Measurements from ENCODE around the gene PKLR. TPM values are rescaled to one million over a fixed set of nuclear protein-coding genes. Genes with fewer than 3 reads are reported as not detected.
A peak's percentile ranks its signal among the peaks of the same experiment; 100 is the strongest.

The PKLR gene
- total and polyA plus RNA-seq, 2 of the 8 experiments (the other 6 are each of a cell fraction or from before 2014, with no cell fraction given), result 2.3 to 7.5 TPM

DNA sequence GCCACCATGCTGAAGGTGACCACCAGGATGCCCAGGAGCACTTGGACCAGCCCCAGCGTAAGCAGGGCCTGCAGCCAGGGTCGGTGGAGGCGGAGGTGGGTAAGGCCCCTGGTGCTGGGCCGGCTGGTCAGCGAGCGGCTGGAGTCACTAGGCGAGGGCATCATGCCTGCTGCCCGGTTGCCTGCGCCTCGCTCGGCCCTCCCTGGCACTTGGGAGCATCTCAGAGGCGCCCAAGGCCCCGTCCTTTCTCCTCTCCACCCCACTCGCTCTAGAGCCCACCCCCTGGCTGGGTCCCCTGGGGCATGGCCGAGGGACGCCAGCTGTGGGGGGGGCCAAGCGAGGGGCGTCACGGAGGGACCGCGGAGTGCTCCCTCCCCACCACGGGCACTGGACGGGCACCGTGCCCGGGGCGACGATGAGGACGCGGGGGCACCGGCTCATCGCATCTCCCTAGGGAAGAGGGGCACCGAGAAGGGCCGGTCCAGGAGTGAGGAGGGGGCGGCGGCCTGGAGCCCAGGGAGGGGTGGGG lies 46.5 kb downstream of the PKLR start:
- Histone ChIP-seq H3K36me3 (ENCODE audit: control insufficient read depth in 2 of 4, insufficient read depth in 4 of 4, low read length in 3 of 4) (peaks cover 0 to 6% (median 2%) of the 10 kb centered on the region in 4 experiments; a peak in 2 of 8 replicates), H2BK12ac (ENCODE audit: low read depth, low read length) (0 out of 2 replicates have a peak overlapping the region, but pooled peaks have one; percentile 50), H3K79me1 (ENCODE audit: low read depth, low read length) (no peaks in the 10 kb centered on the region), H2AK5ac (ENCODE audit: low read depth, low read length) (peak overlapping the region; percentile 85; the same call in 1 of the 2 replicates), H3K23ac (ENCODE audit: insufficient read length) (no peak overlapping the region), H3K9ac (replicated peaks in 1 of 4; ENCODE audit: extremely low read depth in 1 of 4, low read depth in 3 of 4, low read length in 3 of 4) (peak overlapping the region in 2 of 4 experiments; percentile 14; a peak in 4 of 7 replicates), H2BK120ac (replicated peaks; ENCODE audit: low read depth, low read length) (no peak overlapping the region), H3K4me3 (ENCODE audit: extremely low read depth in 1 of 4, insufficient read depth in 2 of 4, low read depth in 3 of 4, low read length in 4 of 4) (peak overlapping the region; percentile 57 to 91 (median 76)), H3K4ac (replicated peaks; ENCODE audit: insufficient read length, low read depth, low read length) (peak overlapping the region; percentile 66), H2BK5ac (ENCODE audit: low read depth, low read length) (no peak overlapping the region), H4K20me1 (replicated peaks in 1 of 2; ENCODE audit: control insufficient read depth in 1 of 2, insufficient read depth in 2 of 2, low read length in 2 of 2) (peaks cover 0 to 6% of the 10 kb centered on the region in 2 experiments), H4K5ac (ENCODE audit: insufficient read length, low read depth, low read length) (no peak overlapping the region), H3K14ac (ENCODE audit: insufficient read length) (peak overlapping the region; percentile 21), H3K56ac (replicated peaks; ENCODE audit: insufficient read length, low read depth, low read length) (no peak overlapping the region), H3K9me3 (ENCODE audit: insufficient read depth in 2 of 2, low read depth in 1 of 2, low read length in 1 of 2) (no peaks in the 10 kb centered on the region), H2BK15ac (ENCODE audit: low read length) (peak overlapping the region; percentile 81; the same call in 1 of the 2 replicates), H3K27me3 (replicated peaks in 1 of 4; ENCODE audit: control insufficient read depth in 3 of 4, extremely low read depth in 1 of 4, insufficient read depth in 3 of 4, low read length in 3 of 4) (no peaks in the 10 kb centered on the region), H3K27ac (ENCODE audit: low read depth, low read length) (no peak overlapping the region), H3K18ac (ENCODE audit: extremely low read depth, low read length) (peak overlapping the region; percentile 60), H3K4me1 (replicated peaks in 1 of 4; ENCODE audit: control insufficient read depth in 3 of 4, insufficient read depth in 4 of 4, low read length in 3 of 4) (peaks cover 0 to 26% (median 16%) of the 10 kb centered on the region in 4 experiments; a peak in 6 of 7 replicates), H3K23me2 (ENCODE audit: low read depth, low read length) (peaks cover 12% of the 10 kb centered on the region; the same call in 1 of the 2 replicates), H3K4me2 (ENCODE audit: insufficient read depth in 1 of 2, low read depth in 2 of 2, low read length in 2 of 2) (peak overlapping the region; percentile 79 to 88), H4K91ac (replicated peaks; ENCODE audit: insufficient read length, low read length) (no peak overlapping the region), H2AFZ (ENCODE audit: low read length) (no peak overlapping the region), H4K8ac (ENCODE audit: extremely low read depth, insufficient read depth, low read length) (peak overlapping the region; percentile 9; the same call in 1 of the 2 replicates), H3K79me2 (ENCODE audit: control insufficient read depth in 1 of 2, insufficient read depth in 2 of 2, low read length in 2 of 2) (0 out of 4 replicates have a peak, but pooled peaks cover 0 to 3% of the 10 kb centered on the region in 2 experiments), H2BK20ac (ENCODE audit: low read length) (no peak overlapping the region)
- 12% methylated on average over 30 of the region's 35 CpGs; no CpG with 5 or more reads in 1 of the 2 experiments for WGBS, 2 experiments (ENCODE audit: extremely low coverage in 1 of 2, insufficient coverage in 1 of 2, insufficient read length in 1 of 2, insufficient replicate concordance in 2 of 2, low coverage in 1 of 2, low lambda C conversion rate in 2 of 2, missing lambda C conversion rate in 1 of 2)
- ChIA-PET POLR2A (ENCODE audit: partially characterized antibody) (interaction anchor here (0.7 to 3.0 kb wide), 8 partner anchors 13 to 69 kb away, joined by 3 to 19 read pairs (median 7); partner anchors contain the start of genes CLK2, HCN3, MTX1 and THBS3), CTCF (ENCODE audit: partially characterized antibody) (interaction anchor here (0.6 to 15.2 kb wide), 5 partner anchors 18 to 1206 kb away, joined by 3 to 227 read pairs (median 3); partner anchors contain the start of genes CLK2 and RUSC1)
- DNase-seq (ENCODE audit: low read depth in 1 of 2, low spot score in 2 of 2), result peak in 1 of 2 experiments; percentile 50
- FAIRE-seq, result no peak

Data from H1 (cell line).